ENCODE data around the gene TMEM176B. TPM values are rescaled to one million over a fixed set of nuclear protein-coding genes. Genes with fewer than 3 reads are reported as not detected.

The TMEM176B gene
- total and polyA plus RNA-seq, 12 donors = 1.8 to 99.1 (median 37.6) TPM

- Histone ChIP-seq H3K4me3 (no peak overlapping the region), H3K27me3 (no peaks in the 10 kb centered on the region), H3K4me1 (replicated peaks in 1 of 2) (no peaks in the 10 kb centered on the region), H3K9me3 (replicated peaks in 1 of 3) (no peaks in the 10 kb centered on the region), H3K36me3 (replicated peaks in 1 of 2) (no peaks in the 10 kb centered on the region), H3K27ac (no peak overlapping the region)
- WGBS, 4 donors = 82 to 86% (median 85%) methylated on average over 8 of the region's 8 CpGs
- intact Hi-C loops (cut with DNase I) = no loop called here
- no peak for TF ChIP-seq POLR2A (IDR thresholded peaks at IDR 0.05)
- TF ChIP-seq, protein P1, sequence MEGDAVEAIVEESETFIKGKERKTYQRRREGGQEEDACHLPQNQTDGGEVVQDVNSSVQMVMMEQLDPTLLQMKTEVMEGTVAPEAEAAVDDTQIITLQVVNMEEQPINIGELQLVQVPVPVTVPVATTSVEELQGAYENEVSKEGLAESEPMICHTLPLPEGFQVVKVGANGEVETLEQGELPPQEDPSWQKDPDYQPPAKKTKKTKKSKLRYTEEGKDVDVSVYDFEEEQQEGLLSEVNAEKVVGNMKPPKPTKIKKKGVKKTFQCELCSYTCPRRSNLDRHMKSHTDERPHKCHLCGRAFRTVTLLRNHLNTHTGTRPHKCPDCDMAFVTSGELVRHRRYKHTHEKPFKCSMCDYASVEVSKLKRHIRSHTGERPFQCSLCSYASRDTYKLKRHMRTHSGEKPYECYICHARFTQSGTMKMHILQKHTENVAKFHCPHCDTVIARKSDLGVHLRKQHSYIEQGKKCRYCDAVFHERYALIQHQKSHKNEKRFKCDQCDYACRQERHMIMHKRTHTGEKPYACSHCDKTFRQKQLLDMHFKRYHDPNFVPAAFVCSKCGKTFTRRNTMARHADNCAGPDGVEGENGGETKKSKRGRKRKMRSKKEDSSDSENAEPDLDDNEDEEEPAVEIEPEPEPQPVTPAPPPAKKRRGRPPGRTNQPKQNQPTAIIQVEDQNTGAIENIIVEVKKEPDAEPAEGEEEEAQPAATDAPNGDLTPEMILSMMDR (IDR thresholded peaks at IDR 0.05) = no peak
- DNase-seq = no peak
Measured at GRCh38 chr7:150823043-150823442, 22.9 kb upstream of the TMEM176B start.

- TF ChIP-seq POLR2A (IDR thresholded peaks at IDR 0.05) = no peak
- TF ChIP-seq, protein P1 (IDR thresholded peaks at IDR 0.05) = no peak
- intact Hi-C loops (cut with DNase I) = no loop called here
- Histone ChIP-seq H3K27ac (no peak overlapping the region), H3K4me3 (no peak overlapping the region), H3K4me1 (replicated peaks in 1 of 2) (no peaks in the 10 kb centered on the region), H3K36me3 (replicated peaks in 1 of 2) (no peaks in the 10 kb centered on the region), H3K9me3 (replicated peaks in 1 of 3) (peaks cover 0 to 7% (median 0%) of the 10 kb centered on the region in 3 donors), H3K27me3 (no peaks in the 10 kb centered on the region)
- WGBS, 4 donors = 80 to 84% (median 81%) methylated on average over 7 of the region's 7 CpGs
- no peak for DNase-seq
Measured at GRCh38 chr7:150820578-150821198, 20.5 kb upstream of the TMEM176B start.

DNA sequence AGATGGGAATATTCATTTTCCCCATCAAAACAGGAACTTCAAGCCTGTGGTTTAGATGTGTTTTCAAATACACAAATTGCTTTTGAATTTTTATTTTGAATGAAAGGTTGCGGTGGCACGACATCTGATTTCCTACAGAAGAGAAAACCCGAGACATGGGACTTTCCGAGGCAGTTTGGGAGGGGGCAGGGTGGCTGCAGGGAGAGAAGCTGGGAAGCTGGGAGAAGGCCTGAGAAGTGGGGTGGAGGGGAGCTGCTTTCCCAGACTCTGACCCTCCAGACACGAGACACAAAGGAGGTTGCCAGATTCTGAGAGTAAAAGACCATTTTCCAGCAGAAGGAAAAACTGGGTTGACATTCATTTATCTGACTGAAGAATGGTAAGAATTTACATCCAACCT, 20.0 kb upstream of the TMEM176B start:
- no peak overlapping the region for H3K27ac ChIP-seq
- H3K9me3 ChIP-seq (replicated peaks in 1 of 3) = peaks cover 0 to 7% (median 0%) of the 10 kb centered on the region in 3 donors
- no peak for TF ChIP-seq POLR2A (IDR thresholded peaks at IDR 0.05)
- TF ChIP-seq, protein P1 (IDR thresholded peaks at IDR 0.05) = no peak
- H3K4me3 ChIP-seq = no peak overlapping the region
- DNase-seq = no peak
- intact Hi-C loops (cut with DNase I) = no loop called here
- H3K4me1 ChIP-seq (replicated peaks in 1 of 2) = no peaks in the 10 kb centered on the region
- H3K36me3 ChIP-seq (replicated peaks in 1 of 2) = no peaks in the 10 kb centered on the region
- no peaks in the 10 kb centered on the region for H3K27me3 ChIP-seq
- WGBS, 4 donors = 67 to 72% (median 70%) methylated on average over 5 of the region's 5 CpGs

DNA sequence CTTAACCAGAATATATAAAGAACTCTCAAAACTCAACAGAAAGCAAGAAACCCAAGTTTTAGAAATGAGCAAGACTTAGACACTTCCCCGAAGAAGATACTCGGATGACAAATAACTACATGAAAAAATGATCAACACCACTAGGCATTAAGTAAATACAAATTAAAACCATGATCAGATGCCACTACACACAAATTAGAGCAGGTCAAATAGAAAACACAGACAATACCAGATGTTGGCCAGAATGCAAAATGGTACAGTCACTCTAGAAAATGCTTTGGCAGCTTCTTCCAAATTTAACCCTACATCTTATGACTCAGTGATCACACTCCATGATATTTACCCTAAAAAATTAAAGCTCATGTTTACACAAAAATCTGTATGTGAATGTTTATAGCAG, 18.8 kb upstream of the TMEM176B start:
- H3K4me1 ChIP-seq (replicated peaks in 1 of 2) = no peaks in the 10 kb centered on the region
- TF ChIP-seq, protein P1 (IDR thresholded peaks at IDR 0.05) = no peak
- no peak for TF ChIP-seq POLR2A (IDR thresholded peaks at IDR 0.05)
- H3K27me3 ChIP-seq = no peaks in the 10 kb centered on the region
- H3K4me3 ChIP-seq = no peak overlapping the region
- 75 to 94% (median 87%) methylated on average over 2 of the region's 2 CpGs for WGBS, 4 donors
- peaks cover 0 to 7% (median 0%) of the 10 kb centered on the region in 3 donors for H3K9me3 ChIP-seq (replicated peaks in 1 of 3)
- no peaks in the 10 kb centered on the region for H3K36me3 ChIP-seq (replicated peaks in 1 of 2)
- no peak for DNase-seq
- no peak overlapping the region for H3K27ac ChIP-seq
- intact Hi-C loops (cut with DNase I) = no loop called here
